BJ (cell line): ENCODE data around the gene PYGM. TPM values are rescaled to one million over a fixed set of nuclear protein-coding genes. Genes with fewer than 3 reads are reported as not detected.

ENCODE experiments used
- CTCF ChIA-PET: fragments of 350-600 bp; formaldehyde crosslinking; extraction: SDS; loops from one replicate; lab custom pipeline; 2021; ENCODE audit warnings: antibody characterized with exemption, inconsistent platforms; lab: Yijun Ruan, JAX
- POLR2A ChIA-PET: fragments of 300-600 bp; sonication (Branson Sonifier 250); formaldehyde crosslinking; extraction: SDS; loops from one replicate; lab custom pipeline; 2021; ENCODE audit warnings: antibody characterized with exemption; lab: Charles Lee
- DNase-seq: peaks from one replicate; pipeline ENCODE4 v3.0.0-alpha.2; 2011; ENCODE audit warnings: low read depth
- H3K27me3 ChIP-seq: 2 replicates; pipeline ENCODE4 v1.6.0; 2011; ENCODE audit warnings: low read length; ENCODE audit not compliant: control insufficient read depth, insufficient read depth
- H3K36me3 ChIP-seq: 2 replicates; pipeline ENCODE4 v1.5.1; 2011; ENCODE audit warnings: low read length; ENCODE audit not compliant: control insufficient read depth, insufficient read depth
- H3K4me3 ChIP-seq: 2 replicates; pipeline ENCODE4 v1.5.1; 2011; ENCODE audit warnings: low read depth, mild to moderate bottlenecking, control low read depth, low read length
- CTCF ChIP-seq: IDR thresholded peaks from 2 replicates; pipeline ENCODE4 v1.5.1; 2011; ENCODE audit warnings: low read depth, mild to moderate bottlenecking, control low read depth, inconsistent platforms, low read length, moderate library complexity; ENCODE audit not compliant: insufficient read depth
- polyA plus RNA-seq: library from polyadenylated mRNA; depleted of rRNA; stranded (reverse); fragments of >200 nt; gene quantifications from 2 replicates; pipeline ENCODE4 v1.2.3, GENCODE V29; 2011

Gene PYGM
- polyA plus RNA-seq, 1 experiment = 0.10 TPM

GRCh38 chr11:64721359-64721699 lies 38.4 kb downstream of the PYGM start:
- no peak for TF ChIP-seq CTCF
- CTCF ChIA-PET = interaction anchor here (1.3 to 2.0 kb wide), 3 partner anchors 32 to 68 kb away, joined by 4 to 12 read pairs (median 11); no protein-coding TSS in a partner anchor
- POLR2A ChIA-PET = no interaction called here
- no peak for DNase-seq
- H3K4me3 ChIP-seq = no peak overlapping the region
- peaks cover 53% of the 10 kb centered on the region for H3K27me3 ChIP-seq
- H3K36me3 ChIP-seq = no peaks in the 10 kb centered on the region

DNA sequence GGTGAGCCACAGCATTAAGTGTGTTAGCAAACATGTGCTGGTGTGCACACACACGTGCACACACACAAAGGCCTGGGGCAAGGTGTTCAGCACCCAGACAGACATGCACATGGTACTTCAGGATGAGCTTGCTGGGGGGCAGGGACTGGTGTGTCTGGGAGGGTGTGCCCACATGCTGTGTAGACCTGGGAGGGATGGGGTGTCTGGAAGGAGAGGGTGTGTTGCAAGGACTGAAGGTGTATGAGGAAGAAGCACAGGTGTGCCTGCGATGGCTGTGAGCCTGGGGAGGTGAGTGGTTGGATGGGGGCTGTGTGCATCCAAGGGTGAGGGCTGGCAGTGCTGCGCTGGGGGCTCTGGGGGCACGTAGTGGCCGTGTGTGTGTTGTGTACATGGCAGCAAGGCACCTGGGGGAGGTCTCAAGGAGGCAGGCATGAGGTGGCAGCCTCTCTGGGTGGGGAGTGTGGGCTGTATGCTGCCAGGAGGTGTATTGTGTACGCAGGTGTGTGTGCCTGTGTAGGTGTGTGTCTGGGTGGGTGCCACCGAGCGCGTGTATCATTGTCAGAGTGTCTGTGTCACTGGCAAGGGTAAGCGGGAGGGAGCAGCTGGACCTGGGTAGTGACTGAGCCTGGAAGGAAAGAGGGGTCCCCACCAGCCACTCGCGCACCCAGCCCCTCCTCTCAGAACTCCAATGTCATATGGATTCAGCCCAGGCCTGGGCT lies 39.0 kb downstream of the PYGM start:
- no peak overlapping the region for H3K4me3 ChIP-seq
- DNase-seq = no peak
- ChIA-PET CTCF (interaction anchor here (2.0 kb wide), 1 partner anchor 32 kb away, joined by 11 read pairs; no protein-coding TSS in a partner anchor), POLR2A (no interaction called here)
- no peaks in the 10 kb centered on the region for H3K36me3 ChIP-seq
- H3K27me3 ChIP-seq = peaks cover 54% of the 10 kb centered on the region
- no peak for TF ChIP-seq CTCF

GRCh38 chr11:64720167-64720566 lies 39.6 kb downstream of the PYGM start:
- TF ChIP-seq CTCF = no peak
- H3K4me3 ChIP-seq = no peak overlapping the region
- H3K36me3 ChIP-seq = no peaks in the 10 kb centered on the region
- ChIA-PET POLR2A (no interaction called here), CTCF (interaction anchor here (2.0 kb wide), 1 partner anchor 31 kb away, joined by 11 read pairs; no protein-coding TSS in a partner anchor)
- DNase-seq = no peak
- H3K27me3 ChIP-seq = peaks cover 57% of the 10 kb centered on the region

DNA sequence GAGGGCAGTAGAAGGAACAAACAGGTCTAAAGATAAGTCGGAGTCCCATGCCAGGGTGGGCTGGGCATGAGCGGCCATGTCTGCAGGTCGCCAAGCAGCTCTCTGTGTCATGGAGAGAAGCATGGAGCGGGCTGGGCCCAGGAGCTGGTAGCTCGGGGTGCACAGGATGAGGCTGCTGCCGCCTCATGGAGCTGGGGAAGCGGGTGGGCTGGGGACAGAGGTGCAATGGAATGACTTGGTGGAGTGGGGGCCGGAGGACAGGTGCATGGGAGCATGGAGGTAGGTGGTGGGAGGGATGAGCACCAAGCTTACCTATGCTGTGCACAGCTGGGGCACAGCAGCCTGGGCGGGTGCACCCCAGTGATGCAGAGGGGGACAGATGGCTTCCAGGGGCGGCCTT lies 40.4 kb downstream of the PYGM start:
- POLR2A ChIA-PET = no interaction called here
- TF ChIP-seq CTCF = no peak
- no peak for DNase-seq
- Histone ChIP-seq H3K4me3 (no peak overlapping the region), H3K36me3 (no peaks in the 10 kb centered on the region), H3K27me3 (peaks cover 55% of the 10 kb centered on the region)
- CTCF ChIA-PET = interaction anchor here (0.5 to 2.0 kb wide), 2 partner anchors 31 to 424 kb away, joined by 4 to 11 read pairs; no protein-coding TSS in a partner anchor

- Histone ChIP-seq H3K4me3 (no peak overlapping the region), H3K27me3 (peaks cover 61% of the 10 kb centered on the region), H3K36me3 (no peaks in the 10 kb centered on the region)
- no peak for TF ChIP-seq CTCF
- POLR2A ChIA-PET = interaction anchor here (0.7 kb wide), 1 partner anchor 67 kb away, joined by 4 read pairs; no protein-coding TSS in a partner anchor
- CTCF ChIA-PET = interaction anchor here (3.2 kb wide), 1 partner anchor 30 kb away, joined by 13 read pairs; no protein-coding TSS in a partner anchor
- no peak for DNase-seq
Observed at GRCh38 chr11:64718780-64719124, 41.0 kb downstream of the PYGM start.
